ENCODE data around the gene APOE.
"Not testable (repeated sequence)": the region's sequence is repeated elsewhere in the genome, so short reads cannot be mapped to it uniquely, and the experiment has no call there.

The APOE gene

DNA sequence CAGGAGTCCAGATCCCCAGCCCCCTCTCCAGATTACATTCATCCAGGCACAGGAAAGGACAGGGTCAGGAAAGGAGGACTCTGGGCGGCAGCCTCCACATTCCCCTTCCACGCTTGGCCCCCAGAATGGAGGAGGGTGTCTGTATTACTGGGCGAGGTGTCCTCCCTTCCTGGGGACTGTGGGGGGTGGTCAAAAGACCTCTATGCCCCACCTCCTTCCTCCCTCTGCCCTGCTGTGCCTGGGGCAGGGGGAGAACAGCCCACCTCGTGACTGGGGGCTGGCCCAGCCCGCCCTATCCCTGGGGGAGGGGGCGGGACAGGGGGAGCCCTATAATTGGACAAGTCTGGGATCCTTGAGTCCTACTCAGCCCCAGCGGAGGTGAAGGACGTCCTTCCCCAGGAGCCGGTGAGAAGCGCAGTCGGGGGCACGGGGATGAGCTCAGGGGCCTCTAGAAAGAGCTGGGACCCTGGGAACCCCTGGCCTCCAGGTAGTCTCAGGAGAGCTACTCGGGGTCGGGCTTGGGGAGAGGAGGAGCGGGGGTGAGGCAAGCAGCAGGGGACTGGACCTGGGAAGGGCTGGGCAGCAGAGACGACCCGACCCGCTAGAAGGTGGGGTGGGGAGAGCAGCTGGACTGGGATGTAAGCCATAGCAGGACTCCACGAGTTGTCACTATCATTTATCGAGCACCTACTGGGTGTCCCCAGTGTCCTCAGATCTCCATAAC is at the start of gene APOE:
Gene APOE (plus strand): TSS at position 360 of the 724 bp plus-strand sequence. CDS start 829 bp downstream, outside the sequence.
- no peak for FAIRE-seq

DNA sequence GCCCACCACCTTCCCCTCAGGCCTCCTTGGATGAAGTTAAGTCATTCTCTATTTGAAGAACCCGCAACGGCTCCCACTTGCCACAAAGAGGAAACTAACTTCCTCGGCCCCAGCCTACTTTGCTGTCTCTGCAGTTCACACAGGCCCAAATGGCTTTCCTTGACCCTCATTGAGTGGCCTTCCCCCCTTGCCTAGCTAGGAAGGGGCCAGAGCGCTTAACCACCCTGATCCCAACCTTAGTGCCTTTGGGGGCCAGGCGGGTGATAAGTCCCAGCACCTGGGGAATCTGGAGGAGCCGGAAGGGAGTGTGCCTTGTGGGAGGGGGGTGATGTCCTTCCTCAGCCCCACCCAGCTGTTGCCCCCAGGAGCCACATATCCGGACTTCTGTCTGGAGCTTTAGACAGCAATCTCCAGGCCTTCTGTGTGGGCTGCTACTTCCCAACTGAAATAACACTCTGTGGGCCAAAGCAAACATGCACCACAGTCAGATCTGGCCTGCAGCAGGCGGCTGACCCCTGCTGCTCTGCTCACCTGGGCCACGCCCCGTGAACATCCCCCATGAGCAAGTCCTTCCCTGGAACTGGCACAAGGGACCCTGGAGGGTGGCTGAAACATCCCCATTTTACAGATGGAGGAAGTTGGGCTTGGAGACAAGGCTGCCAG is 49.0 kb upstream of the APOE start:
- no peak for FAIRE-seq

DNA sequence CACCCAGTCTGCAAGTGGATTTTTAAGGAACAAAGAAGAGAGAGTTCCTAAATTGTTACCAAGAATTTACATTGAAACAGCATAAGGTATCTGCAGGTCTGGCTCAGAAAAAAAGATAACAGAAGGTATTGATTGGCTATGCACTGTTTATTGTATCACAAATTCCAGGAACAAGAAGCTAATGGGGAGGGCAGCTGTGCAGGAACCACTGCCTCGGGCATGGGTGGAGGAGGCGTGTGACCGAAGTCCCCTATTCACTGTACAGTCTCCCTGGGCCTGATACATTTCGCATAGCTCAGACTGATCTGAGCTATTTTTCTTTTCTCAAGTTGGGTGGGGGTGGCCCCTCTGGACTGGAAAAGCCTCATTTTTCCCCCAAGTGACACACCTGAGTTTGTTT is 47.8 kb upstream of the APOE start:
- no peak for FAIRE-seq

DNA sequence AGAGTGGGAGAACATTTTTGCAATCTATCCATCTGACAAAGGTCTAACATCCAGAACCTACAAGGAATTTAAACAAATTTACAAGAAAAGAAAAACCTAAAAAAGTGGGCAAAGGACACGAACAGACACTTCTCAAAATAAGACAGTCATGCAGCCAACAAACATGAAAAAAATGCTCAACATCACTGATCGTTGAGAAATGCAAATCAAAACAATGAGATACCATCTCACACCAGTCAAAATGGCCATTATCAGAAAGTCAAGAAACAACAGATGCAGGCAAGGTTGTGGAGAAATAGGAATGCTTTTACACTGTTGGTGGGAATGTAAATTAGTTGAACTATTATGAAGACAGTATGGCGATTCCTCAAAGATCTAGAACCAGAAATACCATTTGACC is 44.0 kb upstream of the APOE start:
- FAIRE-seq = not testable (repeated sequence)

DNA sequence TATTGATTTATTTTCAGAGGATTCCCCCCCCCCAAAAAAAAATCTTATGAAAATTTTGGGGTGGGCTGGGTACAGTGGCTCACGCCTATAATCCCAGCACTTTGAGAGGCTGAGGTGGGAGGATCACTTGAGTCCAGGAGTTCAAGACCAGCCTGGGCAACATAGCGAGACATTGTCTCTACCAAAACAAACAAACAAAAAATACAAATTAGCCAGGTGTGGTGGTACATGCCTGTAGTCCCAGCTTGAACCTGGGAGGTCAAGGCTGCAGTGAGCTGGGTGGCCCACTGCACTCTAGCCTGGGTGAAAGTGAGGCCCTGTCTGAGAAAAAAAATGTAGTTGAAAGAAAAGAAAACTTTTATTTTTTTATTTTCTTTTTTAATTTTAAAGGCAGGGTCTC is 41.6 kb upstream of the APOE start:
- FAIRE-seq = no peak

DNA sequence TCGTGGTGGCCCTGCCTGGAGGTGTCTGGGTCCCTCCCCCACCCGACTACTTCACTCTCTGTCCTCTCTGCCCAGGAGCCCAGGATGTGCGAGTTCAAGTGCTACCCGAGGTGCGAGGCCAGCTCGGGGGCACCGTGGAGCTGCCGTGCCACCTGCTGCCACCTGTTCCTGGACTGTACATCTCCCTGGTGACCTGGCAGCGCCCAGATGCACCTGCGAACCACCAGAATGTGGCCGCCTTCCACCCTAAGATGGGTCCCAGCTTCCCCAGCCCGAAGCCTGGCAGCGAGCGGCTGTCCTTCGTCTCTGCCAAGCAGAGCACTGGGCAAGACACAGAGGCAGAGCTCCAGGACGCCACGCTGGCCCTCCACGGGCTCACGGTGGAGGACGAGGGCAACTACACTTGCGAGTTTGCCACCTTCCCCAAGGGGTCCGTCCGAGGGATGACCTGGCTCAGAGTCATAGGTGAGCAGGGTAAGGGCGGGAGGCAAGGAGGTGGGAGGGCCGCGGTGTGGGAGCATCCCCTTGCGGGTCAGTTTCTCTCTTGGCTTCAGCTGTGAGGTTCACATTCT is 40.3 kb upstream of the APOE start:
- no peak for FAIRE-seq

DNA sequence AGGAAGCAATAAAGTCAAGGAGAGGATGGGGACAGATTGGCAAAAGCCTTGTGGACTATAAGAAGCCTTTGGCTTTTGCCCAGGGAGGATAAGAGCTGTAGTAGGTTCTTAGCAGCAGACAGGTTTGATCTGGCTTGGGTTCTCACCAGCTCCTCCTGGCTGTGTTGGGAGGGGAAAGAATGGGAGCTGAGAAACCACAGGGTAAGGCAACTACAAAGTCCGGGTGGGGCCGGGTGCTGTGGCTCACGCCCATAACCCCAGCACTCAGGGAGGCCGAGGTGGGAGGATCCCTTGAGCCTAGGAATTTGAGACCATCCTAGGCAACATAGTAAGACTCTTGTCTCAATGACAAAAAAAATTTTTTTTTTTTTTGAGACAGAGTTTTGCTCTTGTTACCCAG is 38.9 kb upstream of the APOE start:
- FAIRE-seq = no peak

DNA sequence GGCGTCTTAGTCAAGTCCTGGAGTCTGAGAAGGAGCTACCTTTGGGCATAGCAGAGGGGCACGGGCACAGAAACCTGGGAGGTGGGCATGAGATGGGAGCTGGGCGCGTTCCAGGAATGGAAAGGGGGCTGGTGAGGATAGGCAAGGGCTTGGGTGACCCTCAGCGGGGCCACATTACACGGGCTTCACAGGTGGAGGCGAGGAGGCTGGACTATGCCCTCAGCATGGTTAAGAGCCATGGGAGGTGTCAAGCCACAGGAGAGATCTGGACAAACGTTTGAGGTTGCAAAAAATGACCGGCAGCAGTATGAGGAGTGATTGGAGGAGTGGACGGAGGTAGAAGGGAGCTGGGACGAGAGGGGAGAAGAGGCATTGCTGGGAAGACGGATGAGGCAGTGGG is 38.0 kb upstream of the APOE start:
- no peak for FAIRE-seq

DNA sequence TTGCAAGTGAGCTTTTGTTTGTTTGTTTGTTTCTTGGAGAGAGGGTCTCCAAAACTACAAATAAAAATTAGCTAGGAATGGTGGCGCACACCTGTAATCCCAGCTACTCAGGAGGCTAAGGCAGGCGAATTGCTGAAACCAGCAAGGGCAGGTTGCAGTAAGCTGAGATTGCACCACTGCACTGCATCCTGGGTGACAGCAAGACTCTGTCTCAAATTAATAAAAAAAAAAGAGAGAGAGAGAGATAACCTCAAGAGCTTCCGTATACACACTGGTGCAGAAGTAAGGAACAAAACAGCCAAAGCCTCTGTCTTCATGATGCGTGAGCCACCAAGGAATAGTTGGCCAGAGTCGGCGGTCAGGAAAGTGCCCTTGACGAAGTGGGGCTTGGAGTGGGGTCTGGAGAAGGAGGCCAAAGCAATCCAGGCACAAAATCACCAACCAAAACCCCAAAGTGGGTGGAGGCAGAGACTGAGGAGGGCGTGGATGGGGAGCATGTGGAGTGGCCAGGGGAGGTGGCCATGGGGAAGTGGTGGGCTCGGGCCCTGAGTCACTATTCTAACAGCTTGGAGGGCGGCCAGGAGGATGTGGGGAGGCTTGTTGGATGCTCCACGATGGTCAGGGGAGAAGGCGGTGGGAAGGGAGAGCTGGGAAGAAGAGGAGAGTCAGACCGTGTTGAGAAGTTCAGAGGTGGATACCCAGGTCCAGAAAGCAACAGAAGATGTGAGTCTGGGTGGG is 35.7 kb upstream of the APOE start:
- no peak for FAIRE-seq

DNA sequence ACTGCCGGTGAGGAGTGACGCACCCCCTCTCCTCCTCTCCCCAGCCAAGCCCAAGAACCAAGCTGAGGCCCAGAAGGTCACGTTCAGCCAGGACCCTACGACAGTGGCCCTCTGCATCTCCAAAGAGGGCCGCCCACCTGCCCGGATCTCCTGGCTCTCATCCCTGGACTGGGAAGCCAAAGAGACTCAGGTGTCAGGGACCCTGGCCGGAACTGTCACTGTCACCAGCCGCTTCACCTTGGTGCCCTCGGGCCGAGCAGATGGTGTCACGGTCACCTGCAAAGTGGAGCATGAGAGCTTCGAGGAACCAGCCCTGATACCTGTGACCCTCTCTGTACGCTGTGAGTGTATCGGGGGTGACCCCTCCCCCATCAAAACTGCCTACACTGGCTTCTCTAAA is 33.8 kb upstream of the APOE start:
- no peak for FAIRE-seq

DNA sequence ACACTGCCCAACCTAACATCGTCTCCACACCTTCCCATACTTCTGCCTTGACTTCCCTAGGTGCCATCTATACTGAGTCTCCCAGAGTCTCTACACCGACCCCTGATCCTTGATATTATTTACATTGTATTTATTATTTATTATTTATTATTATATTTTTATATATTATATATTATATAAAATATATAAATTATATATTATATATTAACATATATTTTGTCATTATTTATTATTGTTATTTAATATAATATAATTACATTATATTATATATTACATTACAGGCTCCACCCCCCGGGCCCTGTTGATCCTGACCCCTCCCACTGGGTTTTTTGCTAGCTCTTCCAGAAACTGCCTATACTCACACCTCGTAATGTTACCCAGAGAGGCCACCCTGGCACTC is 32.9 kb upstream of the APOE start:
- FAIRE-seq = no peak

DNA sequence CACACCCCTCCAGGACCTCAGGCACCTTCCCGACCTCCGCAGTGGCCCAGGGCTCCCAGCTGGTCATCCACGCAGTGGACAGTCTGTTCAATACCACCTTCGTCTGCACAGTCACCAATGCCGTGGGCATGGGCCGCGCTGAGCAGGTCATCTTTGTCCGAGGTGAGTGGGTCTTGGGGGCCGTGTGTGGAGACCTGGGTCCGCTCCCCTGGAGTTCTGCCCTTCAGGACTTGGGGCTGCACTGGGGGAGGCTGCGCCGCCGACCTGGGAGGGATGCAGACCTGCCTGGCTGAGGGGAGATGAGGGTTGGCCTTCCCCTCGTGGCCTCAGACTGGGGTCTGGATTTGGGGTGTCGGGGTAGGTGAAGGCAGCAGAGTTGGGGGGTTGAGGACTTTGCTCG is 31.3 kb upstream of the APOE start:
- FAIRE-seq = no peak

DNA sequence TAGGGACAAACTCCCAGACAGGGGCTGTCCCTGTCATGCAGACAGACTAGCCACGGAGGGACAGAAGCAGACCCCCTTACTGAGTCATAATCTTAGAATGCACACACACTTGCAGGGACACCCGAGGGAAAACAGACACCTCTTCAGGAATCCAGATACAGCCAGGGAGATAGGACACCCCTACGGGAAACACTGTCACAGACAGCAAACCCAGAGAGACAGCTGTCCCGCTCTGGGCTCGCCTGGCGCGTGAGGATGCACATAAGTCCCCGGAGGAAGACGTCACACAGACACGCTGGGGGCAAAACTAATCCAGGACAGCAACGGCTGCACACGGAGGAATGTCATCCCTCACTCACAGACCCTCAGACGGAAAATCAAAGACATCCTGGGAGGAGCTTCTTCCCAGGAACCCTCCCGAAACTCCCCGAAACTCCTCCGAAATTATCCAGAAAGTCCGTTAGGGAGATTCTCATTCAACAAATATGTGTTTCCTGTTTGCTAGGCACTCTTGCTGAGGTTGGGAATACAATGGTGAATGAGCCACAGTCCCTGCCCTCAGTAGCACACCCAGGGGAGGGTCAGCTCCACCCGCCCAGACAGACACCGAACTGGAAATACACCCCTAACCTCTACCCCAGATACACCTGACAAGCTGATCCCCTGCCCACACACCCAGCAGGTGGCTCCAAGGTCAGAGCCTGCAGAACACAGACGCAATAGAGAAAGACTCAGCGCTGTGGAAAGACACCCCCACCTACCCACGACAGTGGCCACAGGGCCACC is 29.7 kb upstream of the APOE start:
- FAIRE-seq = no peak

DNA sequence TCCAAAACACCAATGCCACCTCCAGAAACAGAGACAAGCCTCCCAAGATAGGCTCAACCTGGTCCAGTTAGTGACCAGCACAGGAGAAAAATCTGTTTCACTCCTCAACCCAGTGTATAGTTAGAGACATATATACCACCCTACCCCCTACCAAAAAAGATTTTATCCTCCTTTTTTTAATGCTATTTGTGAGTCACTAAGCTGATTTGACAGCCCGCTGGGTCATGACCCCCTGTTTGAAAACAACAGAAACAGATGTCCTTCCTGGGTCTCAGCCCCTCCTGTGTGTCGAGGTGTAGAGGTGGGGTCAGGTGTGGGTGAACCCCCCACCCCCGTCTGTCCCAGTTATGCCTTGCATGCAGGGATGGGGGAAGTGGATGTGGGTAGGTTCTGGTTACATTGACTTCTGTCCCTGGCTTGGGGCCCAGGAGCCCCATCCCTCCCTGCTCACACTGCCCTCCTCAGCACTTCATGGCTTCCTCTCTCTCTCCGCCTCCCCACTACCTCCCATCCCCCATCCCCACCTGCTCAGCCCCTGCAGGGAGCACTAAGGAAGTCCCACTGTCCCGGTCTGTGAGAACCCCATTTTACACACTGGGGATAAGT is 28.6 kb upstream of the APOE start:
- no peak for FAIRE-seq

DNA sequence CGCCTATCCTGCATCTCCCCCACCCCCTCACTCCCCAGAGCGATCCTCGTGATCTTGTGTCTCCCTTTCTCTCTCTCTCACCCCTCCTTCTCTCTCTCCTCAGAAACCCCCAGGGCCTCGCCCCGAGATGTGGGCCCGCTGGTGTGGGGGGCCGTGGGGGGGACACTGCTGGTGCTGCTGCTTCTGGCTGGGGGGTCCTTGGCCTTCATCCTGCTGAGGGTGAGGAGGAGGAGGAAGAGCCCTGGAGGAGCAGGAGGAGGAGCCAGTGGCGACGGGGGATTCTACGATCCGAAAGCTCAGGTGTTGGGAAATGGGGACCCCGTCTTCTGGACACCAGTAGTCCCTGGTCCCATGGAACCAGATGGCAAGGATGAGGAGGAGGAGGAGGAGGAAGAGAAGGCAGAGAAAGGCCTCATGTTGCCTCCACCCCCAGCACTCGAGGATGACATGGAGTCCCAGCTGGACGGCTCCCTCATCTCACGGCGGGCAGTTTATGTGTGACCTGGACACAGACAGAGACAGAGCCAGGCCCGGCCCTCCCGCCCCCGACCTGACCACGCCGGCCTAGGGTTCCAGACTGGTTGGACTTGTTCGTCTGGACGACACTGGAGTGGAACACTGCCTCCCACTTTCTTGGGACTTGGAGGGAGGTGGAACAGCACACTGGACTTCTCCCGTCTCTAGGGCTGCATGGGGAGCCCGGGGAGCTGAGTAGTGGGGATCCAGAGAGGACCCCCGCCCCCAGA is 27.3 kb upstream of the APOE start:
- no peak for FAIRE-seq

DNA sequence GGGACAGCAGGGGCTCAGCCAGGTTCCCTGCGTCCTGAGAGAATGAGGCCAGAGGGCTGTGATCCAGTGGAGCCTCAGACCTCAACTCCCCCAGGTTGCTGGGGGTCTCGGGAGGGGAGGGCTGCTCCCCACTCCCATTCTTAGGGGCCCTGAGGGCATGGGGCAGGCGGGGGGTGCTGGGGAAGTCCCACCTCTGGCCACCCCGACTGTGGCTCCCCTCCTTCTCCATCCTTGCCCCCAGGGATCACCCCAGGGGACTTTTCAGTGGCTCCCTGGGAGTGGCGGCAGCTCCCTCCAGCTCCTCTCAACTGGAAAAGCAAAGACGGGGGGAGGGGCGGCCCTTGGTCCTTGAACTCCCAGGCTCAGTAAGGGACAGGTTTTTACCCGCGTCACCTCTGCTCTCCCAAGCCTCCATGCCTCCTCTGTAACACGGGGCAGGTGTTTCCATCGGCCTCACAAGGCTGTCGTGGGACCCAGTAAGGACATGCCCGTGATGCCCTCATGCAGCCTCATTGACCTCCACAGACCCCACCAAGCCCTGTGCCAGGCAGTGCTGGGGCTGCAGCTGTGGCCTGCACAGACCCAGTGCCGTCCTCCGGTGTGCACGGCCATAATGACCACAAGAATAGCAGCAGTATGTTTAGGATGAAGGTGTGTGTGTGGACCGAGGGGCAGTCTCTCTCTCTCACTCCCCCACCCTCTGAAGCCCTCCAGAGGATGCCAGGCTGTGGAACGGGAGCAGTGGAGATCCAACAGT is 26.1 kb upstream of the APOE start:
- no peak for FAIRE-seq

DNA sequence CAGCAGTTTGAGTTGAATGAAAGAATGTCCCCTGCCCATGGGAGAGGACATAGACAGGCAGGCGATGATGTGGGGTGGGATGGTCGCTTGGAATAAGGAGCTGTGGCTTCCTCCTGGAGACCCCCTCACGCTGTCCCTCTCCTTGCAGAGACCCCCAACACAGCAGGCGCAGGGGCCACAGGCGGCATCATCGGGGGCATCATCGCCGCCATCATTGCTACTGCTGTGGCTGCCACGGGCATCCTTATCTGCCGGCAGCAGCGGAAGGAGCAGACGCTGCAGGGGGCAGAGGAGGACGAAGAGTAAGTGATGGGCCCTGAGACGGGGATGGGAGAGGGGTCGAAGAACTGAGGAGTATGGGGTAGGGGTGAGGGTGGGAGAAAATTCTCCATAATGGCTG is 23.5 kb upstream of the APOE start:
- no peak for FAIRE-seq

DNA sequence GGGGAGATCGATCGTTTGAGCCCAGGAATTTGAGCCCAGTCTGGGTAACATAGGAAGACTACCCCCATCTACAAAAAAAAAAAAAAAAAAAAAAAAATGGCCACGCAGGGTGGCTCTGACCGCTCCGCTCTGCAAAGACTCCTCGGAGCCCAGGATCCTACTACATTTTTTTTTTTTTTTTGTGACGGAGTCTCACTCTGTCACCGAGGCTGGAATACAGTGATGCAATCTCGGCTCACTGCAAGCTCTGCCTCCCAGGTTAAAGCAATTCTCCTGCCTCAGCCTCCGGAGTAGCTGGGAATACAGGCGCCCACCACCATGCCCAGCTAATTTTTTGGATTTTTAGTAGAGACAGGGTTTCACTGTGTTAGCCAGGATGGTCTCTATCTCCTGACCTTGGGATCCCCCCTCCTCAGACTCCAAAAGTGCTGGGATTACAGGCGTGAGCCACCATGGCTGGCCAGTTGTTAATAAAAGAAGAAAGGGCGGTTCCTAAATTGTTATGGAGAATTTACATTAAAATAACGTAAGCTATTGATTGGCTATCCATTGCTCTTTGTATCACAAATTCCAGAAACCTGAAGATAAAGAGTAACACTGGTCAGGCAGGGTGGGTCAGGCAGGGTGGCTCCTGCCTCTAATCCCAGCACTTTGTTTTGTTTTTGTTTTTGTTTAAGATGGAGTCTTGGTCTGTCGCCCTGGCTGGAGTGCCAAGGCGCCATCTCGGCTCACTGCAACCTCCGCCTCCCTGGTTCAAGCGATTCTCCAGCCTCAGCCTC is 22.8 kb upstream of the APOE start:
- not testable (repeated sequence) for FAIRE-seq

DNA sequence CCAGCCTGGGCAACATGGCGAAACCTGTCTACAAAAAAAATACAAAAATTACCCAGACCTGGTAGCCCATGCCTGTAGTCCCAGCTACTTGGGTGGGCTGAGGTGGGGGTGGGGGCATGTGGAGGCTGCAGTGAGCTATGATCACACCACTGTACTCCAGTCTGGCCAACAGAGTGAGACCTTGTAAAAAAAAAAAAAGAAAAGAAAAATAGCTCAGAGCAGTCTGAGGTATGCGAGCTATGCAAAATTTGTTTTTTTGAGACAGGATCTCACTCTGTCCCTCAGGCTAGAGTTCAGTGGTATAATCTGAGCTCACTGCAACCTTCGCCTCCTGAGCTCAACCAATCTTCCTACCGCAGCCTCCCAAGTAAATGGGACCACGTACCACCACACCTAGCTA is 21.7 kb upstream of the APOE start:
- no peak for FAIRE-seq

DNA sequence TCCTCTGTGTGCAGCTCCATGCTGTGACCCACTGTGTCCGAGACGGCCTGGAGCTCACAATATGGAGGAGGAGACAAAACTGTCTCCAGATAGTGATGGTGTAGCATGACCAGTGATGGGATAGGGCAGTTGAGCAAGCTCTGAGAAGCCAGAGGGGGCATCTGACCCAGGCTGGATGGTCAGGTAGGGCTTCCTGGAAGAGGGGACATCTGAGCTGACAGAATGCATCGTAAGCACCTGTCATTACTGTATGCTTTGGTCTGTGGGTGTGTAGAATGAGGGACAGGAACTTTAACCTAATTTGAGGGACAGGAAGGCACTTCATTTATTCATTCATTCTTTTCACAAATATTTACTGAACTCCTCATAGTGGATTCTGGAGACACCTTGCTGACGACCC is 21.0 kb upstream of the APOE start:
- FAIRE-seq = no peak

Measured in endometrium (tissue), 2 donors.